GM23338 (cell line): ENCODE measurements around the gene NUMB. TPM values are rescaled to one million over a fixed set of nuclear protein-coding genes. Genes with fewer than 3 reads are reported as not detected.

Experiments
- ATAC-seq: fragments of 200-7000 bp; cut with Tn5 transposase; 3 replicates; pipeline ENCODE4 v1.9.1; 2020
- DNase-seq: peaks from one replicate; pipeline ENCODE4 v3.0.0-alpha.2; 2015; ENCODE audit warnings: low spot score
- H2AFZ ChIP-seq: fragments of 200-600 bp; sonication (generic); 2 replicates; pipeline ENCODE4 v1.8.0; 2016; ENCODE audit warnings: antibody characterized with exemption, mild to moderate bottlenecking, moderate library complexity
- H3F3A ChIP-seq: fragments of 200-600 bp; sonication (generic); replicated peaks from 2 replicates; pipeline ENCODE4 v1.8.0; 2017; ENCODE audit warnings: antibody characterized with exemption, mixed run types, low read depth
- H3K27ac ChIP-seq: fragments of 200-600 bp; sonication (generic); 2 replicates; pipeline ENCODE4 v1.6.1; 2016; ENCODE audit warnings: low read depth
- H3K27me3 ChIP-seq: fragments of 200-600 bp; sonication (generic); 2 replicates; pipeline ENCODE4 v1.8.0; 2016; ENCODE audit warnings: mild to moderate bottlenecking, mixed run types, moderate library complexity; ENCODE audit not compliant: insufficient read depth
- H3K36me3 ChIP-seq: fragments of 200-600 bp; sonication (generic); 2 replicates; pipeline ENCODE4 v1.8.0; 2016; ENCODE audit warnings: mild to moderate bottlenecking; ENCODE audit not compliant: insufficient read depth
- H3K4me1 ChIP-seq: fragments of 200-600 bp; sonication (generic); 2 replicates; pipeline ENCODE4 v1.8.0; 2016; ENCODE audit warnings: mild to moderate bottlenecking, moderate library complexity; ENCODE audit not compliant: insufficient read depth
- H3K4me2 ChIP-seq: fragments of 200-600 bp; sonication (generic); 2 replicates; pipeline ENCODE4 v1.7.1; 2017; ENCODE audit warnings: mixed run types
- H3K4me3 ChIP-seq: fragments of 200-600 bp; sonication (generic); 2 replicates; pipeline ENCODE4 v1.6.1; 2016; ENCODE audit warnings: mixed run types
- H3K79me2 ChIP-seq: fragments of 200-600 bp; sonication (generic); replicated peaks from 2 replicates; pipeline ENCODE4 v1.8.0; 2017; ENCODE audit warnings: mild to moderate bottlenecking; ENCODE audit not compliant: insufficient read depth
- H3K9me2 ChIP-seq: fragments of 200-600 bp; sonication (generic); 2 replicates; pipeline ENCODE4 v1.8.0; 2017; ENCODE audit not compliant: insufficient read depth
- H4K20me1 ChIP-seq: fragments of 200-600 bp; sonication (generic); replicated peaks from 2 replicates; pipeline ENCODE4 v1.8.0; 2017; ENCODE audit warnings: mild to moderate bottlenecking; ENCODE audit not compliant: insufficient read depth
- H3K27ac Mint-ChIP-seq: 2 replicates; pipeline ENCODE4 v1.8.0; 2020; ENCODE audit warnings: inconsistent platforms, mild to moderate bottlenecking, moderate library complexity, mixed read lengths
- H3K27me3 Mint-ChIP-seq: 3 replicates; pipeline ENCODE4 v1.8.0; 2022; ENCODE audit warnings: low read depth, mild to moderate bottlenecking, moderate library complexity, mixed read lengths, inconsistent platforms; ENCODE audit not compliant: insufficient read depth, poor library complexity
- H3K36me3 Mint-ChIP-seq: 3 replicates; pipeline ENCODE4 v1.8.0; 2021; ENCODE audit warnings: low read depth, mild to moderate bottlenecking, inconsistent platforms, moderate library complexity, mixed read lengths
- H3K4me1 Mint-ChIP-seq: 3 replicates; pipeline ENCODE4 v1.8.0; 2020; ENCODE audit warnings: mild to moderate bottlenecking, inconsistent platforms, mixed read lengths
- H3K4me3 Mint-ChIP-seq: 3 replicates; pipeline ENCODE4 v1.8.0; 2021; ENCODE audit warnings: moderate library complexity, mild to moderate bottlenecking, inconsistent platforms, mixed read lengths
- H3K9me3 Mint-ChIP-seq: 3 replicates; pipeline ENCODE4 v1.8.0; 2020; ENCODE audit warnings: moderate library complexity, mild to moderate bottlenecking, inconsistent platforms, mixed read lengths
- CTCF ChIP-seq, 2 experiments: fragments of 200-600 bp in 1 of 2; sonication (generic) in 1 of 2; conservative IDR thresholded peaks; 2 replicates each; pipeline versions ENCODE4 v1.5.1 to v1.6.1; 2016 to 2017; ENCODE audit warnings: antibody characterized with exemption in 2 of 2, low read depth in 2 of 2, mild to moderate bottlenecking in 2 of 2, moderate library complexity in 1 of 2
- EZH2 ChIP-seq: fragments of 200-600 bp; sonication (generic); IDR thresholded peaks from one replicate; pipeline ENCODE4 v1.8.0; 2017; ENCODE audit warnings: antibody characterized with exemption, mild to moderate bottlenecking, low read depth; ENCODE audit not compliant: unreplicated experiment
- EZH2phosphoT487 ChIP-seq: fragments of 200-600 bp; sonication (generic); IDR thresholded peaks from one replicate; pipeline ENCODE4 v1.8.1; 2018; ENCODE audit warnings: antibody characterized with exemption; ENCODE audit not compliant: unreplicated experiment
- JUNB ChIP-seq: IDR thresholded peaks from one replicate; pipeline ENCODE4 v1.6.1; 2016; ENCODE audit warnings: antibody characterized with exemption; ENCODE audit not compliant: unreplicated experiment
- NANOG ChIP-seq: IDR thresholded peaks from 2 replicates; pipeline ENCODE4 v1.6.1; 2016; ENCODE audit warnings: antibody characterized with exemption, borderline replicate concordance
- STAT1 ChIP-seq: IDR thresholded peaks from one replicate; pipeline ENCODE4 v1.6.1; 2016; ENCODE audit warnings: antibody characterized with exemption; ENCODE audit not compliant: unreplicated experiment
- ZNF331 ChIP-seq: fragments of 250-450 bp; sonication (Bioruptor Pico); IDR thresholded peaks from 2 replicates; pipeline ENCODE4 v1.5.0; 2020; ENCODE audit warnings: low read depth, mild to moderate bottlenecking, moderate library complexity
- polyA plus RNA-seq: library from polyadenylated mRNA; unstranded; fragments of >200 nt; fragmentation: Nextera tagmentation; extraction: Ambion mirVana; gene quantifications from 2 replicates; pipeline ENCODE4 v1.2.1, GENCODE V29; 2016
- total RNA-seq: library from RNA; depleted of rRNA; stranded (reverse); fragments of >200 nt; shearing (Covaris generic); gene quantifications from 2 replicates; pipeline ENCODE4 v1.2.3, GENCODE V29; 2014
- TF ChIP-seq, protein P1 (sequence below): fragments of 250-450 bp; sonication (Bioruptor Pico); IDR thresholded peaks from 2 replicates; pipeline ENCODE4 v1.5.0; 2020; ENCODE audit warnings: mild to moderate bottlenecking, moderate library complexity

The NUMB gene
- total and polyA plus RNA-seq, 2 experiments from 2014 or later: 32.1 to 36.7 TPM

DNA sequence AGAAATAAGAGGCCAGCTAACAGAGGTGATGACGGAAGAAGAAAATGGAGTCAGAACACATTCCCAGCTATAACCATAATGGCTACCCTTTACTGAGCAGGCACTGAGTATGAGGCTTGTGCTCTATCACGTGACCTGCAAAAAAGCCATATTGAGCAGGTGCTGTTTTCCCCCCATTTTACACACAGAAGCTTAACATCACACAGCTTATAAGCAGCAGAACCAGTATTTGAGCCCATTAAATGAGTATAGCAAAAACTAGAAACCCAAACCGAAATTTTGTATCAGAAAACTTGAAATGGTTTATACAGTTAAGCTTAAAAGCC, 192.7 kb downstream of the NUMB start:
- Histone ChIP-seq H3K27me3 (no peaks in the 10 kb centered on the region), H3K4me2 (no peak overlapping the region), H3K36me3 (no peaks in the 10 kb centered on the region; the same call in 1 of the 2 replicates), H3K79me2 (no peaks in the 10 kb centered on the region), H3K4me3 (no peak overlapping the region), H3K9me2 (no peaks in the 10 kb centered on the region), H2AFZ (no peak overlapping the region), H3K27ac (no peak overlapping the region), H3K4me1 (peaks cover 4% of the 10 kb centered on the region), H4K20me1 (no peaks in the 10 kb centered on the region), H3F3A (0 out of 2 replicates have a peak, but pooled peaks cover 5% of the 10 kb centered on the region)
- Mint-ChIP-seq H3K9me3 (no peaks in the 10 kb centered on the region), H3K4me1 (peaks cover 3% of the 10 kb centered on the region), H3K36me3 (peaks cover 13% of the 10 kb centered on the region), H3K27ac (no peak overlapping the region), H3K4me3 (no peak overlapping the region), H3K27me3 (peaks cover 8% of the 10 kb centered on the region)
- no peak for DNase-seq
- ATAC-seq: no peak
- TF ChIP-seq EZH2phosphoT487 (no peak), JUNB (no peak), ZNF331 (CRISPR knock-in tag) (no peak), CTCF (conservative IDR thresholded peaks at IDR 0.05; ENCODE audit: low read depth in 2 of 2) (no peak), STAT1 (no peak), EZH2 (no peak), NANOG (no peak)
- TF ChIP-seq, protein P1, sequence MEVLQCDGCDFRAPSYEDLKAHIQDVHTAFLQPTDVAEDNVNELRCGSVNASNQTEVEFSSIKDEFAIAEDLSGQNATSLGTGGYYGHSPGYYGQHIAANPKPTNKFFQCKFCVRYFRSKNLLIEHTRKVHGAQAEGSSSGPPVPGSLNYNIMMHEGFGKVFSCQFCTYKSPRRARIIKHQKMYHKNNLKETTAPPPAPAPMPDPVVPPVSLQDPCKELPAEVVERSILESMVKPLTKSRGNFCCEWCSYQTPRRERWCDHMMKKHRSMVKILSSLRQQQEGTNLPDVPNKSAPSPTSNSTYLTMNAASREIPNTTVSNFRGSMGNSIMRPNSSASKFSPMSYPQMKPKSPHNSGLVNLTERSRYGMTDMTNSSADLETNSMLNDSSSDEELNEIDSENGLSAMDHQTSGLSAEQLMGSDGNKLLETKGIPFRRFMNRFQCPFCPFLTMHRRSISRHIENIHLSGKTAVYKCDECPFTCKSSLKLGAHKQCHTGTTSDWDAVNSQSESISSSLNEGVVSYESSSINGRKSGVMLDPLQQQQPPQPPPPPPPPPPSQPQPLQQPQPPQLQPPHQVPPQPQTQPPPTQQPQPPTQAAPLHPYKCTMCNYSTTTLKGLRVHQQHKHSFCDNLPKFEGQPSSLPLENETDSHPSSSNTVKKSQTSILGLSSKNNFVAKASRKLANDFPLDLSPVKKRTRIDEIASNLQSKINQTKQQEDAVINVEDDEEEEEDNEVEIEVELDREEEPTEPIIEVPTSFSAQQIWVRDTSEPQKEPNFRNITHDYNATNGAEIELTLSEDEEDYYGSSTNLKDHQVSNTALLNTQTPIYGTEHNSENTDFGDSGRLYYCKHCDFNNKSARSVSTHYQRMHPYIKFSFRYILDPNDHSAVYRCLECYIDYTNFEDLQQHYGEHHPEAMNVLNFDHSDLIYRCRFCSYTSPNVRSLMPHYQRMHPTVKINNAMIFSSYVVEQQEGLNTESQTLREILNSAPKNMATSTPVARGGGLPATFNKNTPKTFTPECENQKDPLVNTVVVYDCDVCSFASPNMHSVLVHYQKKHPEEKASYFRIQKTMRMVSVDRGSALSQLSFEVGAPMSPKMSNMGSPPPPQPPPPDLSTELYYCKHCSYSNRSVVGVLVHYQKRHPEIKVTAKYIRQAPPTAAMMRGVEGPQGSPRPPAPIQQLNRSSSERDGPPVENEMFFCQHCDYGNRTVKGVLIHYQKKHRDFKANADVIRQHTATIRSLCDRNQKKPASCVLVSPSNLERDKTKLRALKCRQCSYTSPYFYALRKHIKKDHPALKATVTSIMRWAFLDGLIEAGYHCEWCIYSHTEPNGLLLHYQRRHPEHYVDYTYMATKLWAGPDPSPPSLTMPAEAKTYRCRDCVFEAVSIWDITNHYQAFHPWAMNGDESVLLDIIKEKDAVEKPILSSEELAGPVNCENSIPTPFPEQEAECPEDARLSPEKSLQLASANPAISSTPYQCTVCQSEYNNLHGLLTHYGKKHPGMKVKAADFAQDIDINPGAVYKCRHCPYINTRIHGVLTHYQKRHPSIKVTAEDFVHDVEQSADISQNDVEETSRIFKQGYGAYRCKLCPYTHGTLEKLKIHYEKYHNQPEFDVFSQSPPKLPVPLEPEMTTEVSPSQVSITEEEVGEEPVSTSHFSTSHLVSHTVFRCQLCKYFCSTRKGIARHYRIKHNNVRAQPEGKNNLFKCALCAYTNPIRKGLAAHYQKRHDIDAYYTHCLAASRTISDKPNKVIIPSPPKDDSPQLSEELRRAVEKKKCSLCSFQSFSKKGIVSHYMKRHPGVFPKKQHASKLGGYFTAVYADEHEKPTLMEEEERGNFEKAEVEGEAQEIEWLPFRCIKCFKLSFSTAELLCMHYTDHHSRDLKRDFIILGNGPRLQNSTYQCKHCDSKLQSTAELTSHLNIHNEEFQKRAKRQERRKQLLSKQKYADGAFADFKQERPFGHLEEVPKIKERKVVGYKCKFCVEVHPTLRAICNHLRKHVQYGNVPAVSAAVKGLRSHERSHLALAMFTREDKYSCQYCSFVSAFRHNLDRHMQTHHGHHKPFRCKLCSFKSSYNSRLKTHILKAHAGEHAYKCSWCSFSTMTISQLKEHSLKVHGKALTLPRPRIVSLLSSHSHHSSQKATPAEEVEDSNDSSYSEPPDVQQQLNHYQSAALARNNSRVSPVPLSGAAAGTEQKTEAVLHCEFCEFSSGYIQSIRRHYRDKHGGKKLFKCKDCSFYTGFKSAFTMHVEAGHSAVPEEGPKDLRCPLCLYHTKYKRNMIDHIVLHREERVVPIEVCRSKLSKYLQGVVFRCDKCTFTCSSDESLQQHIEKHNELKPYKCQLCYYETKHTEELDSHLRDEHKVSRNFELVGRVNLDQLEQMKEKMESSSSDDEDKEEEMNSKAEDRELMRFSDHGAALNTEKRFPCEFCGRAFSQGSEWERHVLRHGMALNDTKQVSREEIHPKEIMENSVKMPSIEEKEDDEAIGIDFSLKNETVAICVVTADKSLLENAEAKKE (CRISPR knock-in tag): no peak
